HG03060 (cell line): Measurements from ENCODE around the gene PDZRN3.

Source experiments
- ATAC-seq: cut with Tn5 transposase; IDR thresholded peaks from one replicate; pipeline ENCODE4 v1.9.1; 2021; ENCODE audit warnings: low read depth, moderate number of reproducible peaks; ENCODE audit not compliant: unreplicated experiment

The PDZRN3 gene

GRCh38 chr3:73624017-73624820 is 522 bp downstream of the PDZRN3 start:
- no peak for ATAC-seq

- no peak for ATAC-seq
These were observed 1.4 kb downstream of the PDZRN3 start for GRCh38 chr3:73623346-73623745.

GRCh38 chr3:73622091-73622805 is 2.5 kb downstream of the PDZRN3 start:
- no peak for ATAC-seq

- no peak for ATAC-seq
These were observed 3.4 kb downstream of the PDZRN3 start for GRCh38 chr3:73621388-73621787.

GRCh38 chr3:73618461-73618860 is 6.3 kb downstream of the PDZRN3 start:
- ATAC-seq, result no peak

GRCh38 chr3:73616056-73616455 is 8.7 kb downstream of the PDZRN3 start:
- ATAC-seq, result no peak

- ATAC-seq, result no peak
These were observed 10.3 kb downstream of the PDZRN3 start for GRCh38 chr3:73614419-73614818.

- ATAC-seq, result no peak
These were observed 13.6 kb downstream of the PDZRN3 start for GRCh38 chr3:73611176-73611575.

GRCh38 chr3:73610493-73610892 is 14.2 kb downstream of the PDZRN3 start:
- ATAC-seq, result no peak

- no peak for ATAC-seq
These were observed 15.1 kb downstream of the PDZRN3 start for GRCh38 chr3:73609655-73610054.

- no peak for ATAC-seq
These were observed 15.5 kb downstream of the PDZRN3 start for GRCh38 chr3:73609315-73609641.

GRCh38 chr3:73608456-73609314 is 16.1 kb downstream of the PDZRN3 start:
- ATAC-seq, result no peak

- no peak for ATAC-seq
These were observed 18.9 kb downstream of the PDZRN3 start for GRCh38 chr3:73605861-73606260.

- no peak for ATAC-seq
These were observed 19.3 kb downstream of the PDZRN3 start for GRCh38 chr3:73605412-73605811.

GRCh38 chr3:73604451-73604850 is 20.3 kb downstream of the PDZRN3 start:
- no peak for ATAC-seq

GRCh38 chr3:73603762-73604171 is 21.0 kb downstream of the PDZRN3 start:
- ATAC-seq, result no peak

- no peak for ATAC-seq
These were observed 22.6 kb downstream of the PDZRN3 start for GRCh38 chr3:73602170-73602569.

GRCh38 chr3:73601481-73601880 is 23.3 kb downstream of the PDZRN3 start:
- ATAC-seq, result no peak

- ATAC-seq, result no peak
These were observed 23.7 kb downstream of the PDZRN3 start for GRCh38 chr3:73601011-73601410.

GRCh38 chr3:73600293-73600938 is 24.3 kb downstream of the PDZRN3 start:
- no peak for ATAC-seq

GRCh38 chr3:73599605-73600004 is 25.1 kb downstream of the PDZRN3 start:
- ATAC-seq, result no peak
